Activated naive CD8-positive, alpha-beta T cell treated with anti-CD3 and anti-CD28 coated beads, Interleukin-2, amount 50 U/mL, for 24 hours (primary cell): ENCODE results near the gene ABHD16A.

ENCODE experiments used
- ATAC-seq: fragments of 150-1000 bp; cut with Tn5 transposase; one replicate; pipeline ENCODE4 v1.10.0; 2021
- DNase-seq: peaks from one replicate; pipeline ENCODE4 v3.0.0; 2021
- H3K27ac Mint-ChIP-seq: one replicate; pipeline ENCODE4 v1.8.0; 2021; ENCODE audit warnings: mild to moderate bottlenecking, mixed read lengths
- H3K27me3 Mint-ChIP-seq: one replicate; pipeline ENCODE4 v1.8.0; 2021; ENCODE audit warnings: mixed read lengths
- H3K36me3 Mint-ChIP-seq: one replicate; pipeline ENCODE4 v1.8.0; 2021; ENCODE audit warnings: low read depth, mixed read lengths
- H3K4me1 Mint-ChIP-seq: one replicate; pipeline ENCODE4 v1.8.0; 2021; ENCODE audit warnings: mixed read lengths
- H3K4me3 Mint-ChIP-seq: one replicate; pipeline ENCODE4 v1.8.0; 2021; ENCODE audit warnings: mild to moderate bottlenecking, moderate library complexity, mixed read lengths
- H3K9me3 Mint-ChIP-seq: one replicate; pipeline ENCODE4 v1.8.0; 2021; ENCODE audit warnings: mixed read lengths

ABHD16A gene

GRCh38 chr6:31669676-31670075, 33.4 kb downstream of the ABHD16A start, which contains the start of gene LY6G5B:
LY6G5B (plus strand) TSS chr6:31669976; CDS start chr6:31670951, 975 bp downstream.
- peaks cover 27% of the 10 kb centered on the region for H3K4me1 Mint-ChIP-seq
- no peaks in the 10 kb centered on the region for H3K9me3 Mint-ChIP-seq
- peak within 1 kb of the TSS; percentile 39 for H3K27ac Mint-ChIP-seq
- H3K36me3 Mint-ChIP-seq = peaks cover 73% of the 10 kb centered on the region
- peaks cover 2% of the 10 kb centered on the region for H3K27me3 Mint-ChIP-seq
- DNase-seq (no peak), ATAC-seq (no peak)
- H3K4me3 Mint-ChIP-seq = no peak within 1 kb of the TSS

- Mint-ChIP-seq H3K9me3 (no peaks in the 10 kb centered on the region), H3K4me3 (peak overlapping the region; percentile 98), H3K27me3 (peaks cover 2% of the 10 kb centered on the region), H3K27ac (peak overlapping the region; percentile 98), H3K4me1 (peaks cover 54% of the 10 kb centered on the region), H3K36me3 (peaks cover 79% of the 10 kb centered on the region)
- ATAC-seq (no peak), DNase-seq (no peak)
Measured at GRCh38 chr6:31666337-31666965, 36.7 kb downstream of the ABHD16A start.

DNA sequence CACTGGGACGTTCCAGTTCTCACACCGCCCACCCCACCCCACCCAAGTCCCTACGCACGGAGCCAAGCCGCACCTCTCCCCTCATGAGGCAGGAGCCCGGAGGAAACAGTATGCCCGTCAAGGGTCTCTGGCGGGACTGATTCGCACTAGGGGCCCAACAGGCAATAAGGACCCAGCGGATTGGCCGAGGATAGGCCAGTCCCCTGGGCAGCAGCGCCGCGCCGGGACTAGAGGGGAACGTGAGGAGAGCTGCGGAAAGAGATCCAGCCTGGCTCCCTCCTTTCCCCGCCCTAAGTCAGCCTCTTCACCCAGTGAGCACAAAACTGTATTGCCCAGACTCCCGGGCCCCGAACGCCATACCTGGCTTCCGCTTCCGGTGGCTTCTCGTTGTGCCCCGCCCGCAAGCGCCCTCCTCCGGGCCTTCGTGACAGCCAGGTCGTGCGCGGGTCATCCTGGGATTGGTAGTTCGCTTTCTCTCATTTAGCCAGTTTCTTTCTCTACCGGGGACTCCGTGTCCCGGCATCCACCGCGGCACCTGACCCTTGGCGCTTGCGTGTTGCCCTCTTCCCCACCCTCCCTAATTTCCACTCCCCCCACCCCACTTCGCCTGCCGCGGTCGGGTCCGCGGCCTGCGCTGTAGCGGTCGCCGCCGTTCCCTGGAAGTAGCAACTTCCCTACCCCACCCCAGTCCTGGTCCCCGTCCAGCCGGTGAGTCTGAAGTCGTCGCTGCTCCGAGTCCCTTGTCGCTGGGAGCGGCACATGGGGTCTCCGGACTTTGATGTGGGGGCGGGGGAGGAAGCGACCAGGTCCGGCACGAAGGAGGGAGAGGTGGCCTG, 37.4 kb downstream of the ABHD16A start, which contains the start of gene CSNK2B:
CSNK2B (plus strand) TSS at position 580 of the 836 bp plus-strand sequence. CDS start 752 bp downstream, outside the sequence.
- peaks cover 78% of the 10 kb centered on the region for H3K36me3 Mint-ChIP-seq
- ATAC-seq (peak; percentile 85), DNase-seq (peak; percentile 98)
- H3K27ac Mint-ChIP-seq = peak within 1 kb of the TSS; percentile 98
- H3K9me3 Mint-ChIP-seq = no peaks in the 10 kb centered on the region
- H3K4me1 Mint-ChIP-seq = peaks cover 60% of the 10 kb centered on the region
- H3K4me3 Mint-ChIP-seq = peak within 1 kb of the TSS; percentile 98
- H3K27me3 Mint-ChIP-seq = peaks cover 2% of the 10 kb centered on the region

- Mint-ChIP-seq H3K4me1 (peaks cover 64% of the 10 kb centered on the region), H3K9me3 (no peaks in the 10 kb centered on the region), H3K27me3 (peaks cover 2% of the 10 kb centered on the region), H3K4me3 (peak within 1 kb of the TSS; percentile 98), H3K27ac (peak within 1 kb of the TSS; percentile 98), H3K36me3 (peaks cover 74% of the 10 kb centered on the region)
- ATAC-seq (peak; percentile 9), DNase-seq (peak; percentile 89)
Measured at GRCh38 chr6:31664790-31665500, 38.2 kb downstream of the ABHD16A start, which contains the start of gene GPANK1. GPANK1 (minus strand) TSS chr6:31664997; CDS start chr6:31664478, 519 bp downstream.

- ATAC-seq = no peak
- DNase-seq = no peak
Measured at GRCh38 chr6:31663961-31664789, 38.9 kb downstream of the ABHD16A start.

GRCh38 chr6:31663126-31663960, 39.8 kb downstream of the ABHD16A start:
- DNase-seq (no peak), ATAC-seq (no peak)
- no peaks in the 10 kb centered on the region for H3K9me3 Mint-ChIP-seq
- peak overlapping the region; percentile 98 for H3K4me3 Mint-ChIP-seq
- H3K36me3 Mint-ChIP-seq = peaks cover 63% of the 10 kb centered on the region
- peak overlapping the region; percentile 98 for H3K27ac Mint-ChIP-seq
- H3K27me3 Mint-ChIP-seq = peaks cover 2% of the 10 kb centered on the region
- H3K4me1 Mint-ChIP-seq = peaks cover 76% of the 10 kb centered on the region

More at GRCh38 chr6:31663961-31664789, 38.9 kb downstream of the ABHD16A start:
- H3K4me1 Mint-ChIP-seq = peaks cover 69% of the 10 kb centered on the region
- peak overlapping the region; percentile 98 for H3K4me3 Mint-ChIP-seq
- H3K27me3 Mint-ChIP-seq = peaks cover 2% of the 10 kb centered on the region
- peaks cover 72% of the 10 kb centered on the region for H3K36me3 Mint-ChIP-seq
- peak overlapping the region; percentile 98 for H3K27ac Mint-ChIP-seq
- H3K9me3 Mint-ChIP-seq = no peaks in the 10 kb centered on the region

DNA sequence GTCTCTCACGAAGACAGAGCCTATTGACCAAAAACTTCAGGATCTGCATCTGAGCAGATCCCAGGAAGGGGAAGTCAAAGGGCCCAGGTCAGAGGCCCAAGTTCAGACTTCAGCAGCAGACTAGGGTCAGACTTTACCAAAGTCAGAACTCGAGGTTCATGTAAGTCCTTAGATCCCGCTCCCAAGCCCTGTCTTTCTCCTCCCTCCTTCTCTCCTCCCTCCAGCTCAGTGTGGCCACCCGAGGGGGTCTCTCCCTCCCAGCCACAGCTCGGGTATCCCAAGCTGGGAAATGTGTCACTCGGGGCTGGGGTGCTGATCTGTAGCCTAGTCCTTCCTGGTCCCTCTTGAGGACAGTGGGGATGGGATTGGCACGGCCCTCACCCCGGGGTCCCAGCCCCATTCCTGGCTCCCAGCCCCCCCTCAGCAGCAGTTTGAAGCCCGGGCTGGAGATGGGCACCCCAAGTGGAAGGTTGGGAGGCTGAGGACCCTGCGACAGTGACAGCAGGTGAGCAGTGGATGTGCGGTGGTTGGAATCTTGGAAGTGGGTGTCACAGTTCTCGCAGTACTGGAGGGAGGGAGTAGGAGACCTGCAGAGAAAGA, 40.9 kb downstream of the ABHD16A start:
- H3K9me3 Mint-ChIP-seq = no peaks in the 10 kb centered on the region

GRCh38 chr6:31661262-31662123, 41.6 kb downstream of the ABHD16A start:
- Mint-ChIP-seq H3K27me3 (peaks cover 2% of the 10 kb centered on the region), H3K9me3 (no peaks in the 10 kb centered on the region), H3K4me1 (peaks cover 75% of the 10 kb centered on the region), H3K27ac (peak overlapping the region; percentile 46), H3K4me3 (peak overlapping the region; percentile 93), H3K36me3 (peaks cover 58% of the 10 kb centered on the region)
- DNase-seq (no peak), ATAC-seq (no peak)

More for the DNA sequence above, 40.9 kb downstream of the ABHD16A start:
- Mint-ChIP-seq H3K4me3 (peak overlapping the region; percentile 37), H3K36me3 (peaks cover 60% of the 10 kb centered on the region), H3K4me1 (peaks cover 76% of the 10 kb centered on the region), H3K27me3 (peaks cover 2% of the 10 kb centered on the region), H3K27ac (peak overlapping the region; percentile 8)
- ATAC-seq (no peak), DNase-seq (no peak)

GRCh38 chr6:31660381-31661261, 42.5 kb downstream of the ABHD16A start, which contains the start of gene C6orf47:
C6orf47 (minus strand) TSS chr6:31660778; CDS start chr6:31659947, 831 bp downstream.
- no peaks in the 10 kb centered on the region for H3K9me3 Mint-ChIP-seq
- H3K36me3 Mint-ChIP-seq = peaks cover 54% of the 10 kb centered on the region
- H3K4me3 Mint-ChIP-seq = peak within 1 kb of the TSS; percentile 93
- H3K27ac Mint-ChIP-seq = peak within 1 kb of the TSS; percentile 87
- DNase-seq (peak; percentile 85), ATAC-seq (peak; percentile 75)
- peaks cover 76% of the 10 kb centered on the region for H3K4me1 Mint-ChIP-seq
- H3K27me3 Mint-ChIP-seq = peaks cover 2% of the 10 kb centered on the region

DNA sequence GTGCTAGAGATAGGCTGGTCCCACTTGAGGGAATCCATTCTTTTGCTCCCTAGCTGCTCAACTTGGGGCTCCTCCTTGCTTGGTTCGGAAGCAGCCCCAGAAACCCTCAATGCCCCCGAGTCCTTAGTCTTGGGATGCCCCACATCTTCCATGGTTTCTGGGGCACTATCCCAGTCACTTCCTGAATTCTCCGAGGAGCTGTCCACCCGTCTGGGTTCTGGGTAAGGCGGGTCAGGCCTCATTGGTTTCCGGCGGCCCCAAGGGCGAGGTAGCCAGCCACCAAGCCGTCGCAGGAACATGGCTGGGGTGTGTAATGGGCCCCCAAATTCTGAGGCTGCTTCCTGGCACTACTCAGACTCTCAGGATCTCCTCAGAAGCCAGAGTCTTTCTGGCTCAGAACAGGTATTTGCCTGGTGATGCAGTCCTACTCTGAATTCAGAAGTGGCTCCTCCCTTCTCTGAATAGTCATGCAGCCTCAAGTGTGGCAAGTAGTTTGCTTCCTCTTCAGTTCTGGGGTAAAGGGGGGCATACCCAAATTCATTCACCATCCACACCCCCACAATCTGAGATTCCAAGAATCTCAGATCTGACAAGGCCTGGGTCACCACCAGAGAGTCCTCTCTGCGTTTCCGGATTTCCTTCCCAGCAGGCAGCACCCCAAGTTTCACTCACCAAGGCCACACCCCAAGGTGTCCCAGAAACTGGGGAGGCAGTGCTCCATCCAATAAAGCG, 43.3 kb downstream of the ABHD16A start:
- Mint-ChIP-seq H3K4me1 (peaks cover 78% of the 10 kb centered on the region), H3K27ac (peak overlapping the region; percentile 87), H3K4me3 (peak overlapping the region; percentile 93), H3K27me3 (peaks cover under 1% of the 10 kb centered on the region), H3K9me3 (no peaks in the 10 kb centered on the region), H3K36me3 (peaks cover 52% of the 10 kb centered on the region)
- ATAC-seq (peak; percentile 41), DNase-seq (peak; percentile 37)
